DOHH2 (cell line): Measurements from ENCODE around the gene MTNR1B.

Experiments
- H3F3A ChIP-seq: fragments of 200-600 bp; sonication (generic), shearing (Covaris generic); 2 replicates; pipeline ENCODE4 v1.6.0; 2016; ENCODE audit warnings: antibody characterized with exemption, mild to moderate bottlenecking; ENCODE audit not compliant: control insufficient read depth, insufficient read depth
- H3K27ac ChIP-seq: fragments of 200-600 bp; sonication (generic); 2 replicates; pipeline ENCODE4 v1.5.1; 2014; ENCODE audit warnings: low read depth, mild to moderate bottlenecking, low read length, moderate library complexity
- H3K27me3 ChIP-seq: fragments of 200-600 bp; sonication (generic); 2 replicates; pipeline ENCODE4 v1.6.1; 2014; ENCODE audit warnings: mild to moderate bottlenecking, low read length, mixed read lengths; ENCODE audit not compliant: control insufficient read depth
- H3K36me3 ChIP-seq: fragments of 200-600 bp; sonication (generic); 2 replicates; pipeline ENCODE4 v1.6.1; 2014; ENCODE audit warnings: mild to moderate bottlenecking, low read length, moderate library complexity, mixed read lengths; ENCODE audit not compliant: control insufficient read depth
- H3K4me1 ChIP-seq: fragments of 200-600 bp; sonication (generic); 2 replicates; pipeline ENCODE4 v1.6.1; 2014; ENCODE audit warnings: mild to moderate bottlenecking, low read length, mixed read lengths; ENCODE audit not compliant: control insufficient read depth
- H3K4me2 ChIP-seq: fragments of 200-600 bp; sonication (generic); 2 replicates; pipeline ENCODE4 v1.6.0; 2014; ENCODE audit warnings: mild to moderate bottlenecking, low read length, moderate library complexity
- H3K4me3 ChIP-seq: fragments of 200-600 bp; sonication (generic); 2 replicates; pipeline ENCODE4 v1.5.1; 2014; ENCODE audit warnings: mild to moderate bottlenecking, low read length, mixed read lengths
- H3K79me2 ChIP-seq: fragments of 200-600 bp; sonication (generic); 2 replicates; pipeline ENCODE4 v1.6.1; 2014; ENCODE audit warnings: mild to moderate bottlenecking, low read length, mixed read lengths; ENCODE audit not compliant: control insufficient read depth
- H3K9me2 ChIP-seq: fragments of 200-600 bp; sonication (generic); replicated peaks from 2 replicates; pipeline ENCODE4 v1.6.1; 2014; ENCODE audit warnings: mild to moderate bottlenecking, low read length, mixed read lengths; ENCODE audit not compliant: control insufficient read depth
- H3K9me3 ChIP-seq: fragments of 200-600 bp; sonication (generic); 2 replicates; pipeline ENCODE4 v1.6.1; 2014; ENCODE audit warnings: antibody characterized with exemption, low read length, mixed read lengths; ENCODE audit not compliant: control insufficient read depth, insufficient read depth
- H4K20me1 ChIP-seq: fragments of 200-600 bp; sonication (generic); 2 replicates; pipeline ENCODE4 v1.6.0; 2014; ENCODE audit warnings: low read depth, mild to moderate bottlenecking, antibody characterized with exemption, low read length, moderate library complexity; ENCODE audit not compliant: control insufficient read depth, insufficient read depth
- EZH2phosphoT487 ChIP-seq: fragments of 200-600 bp; sonication (generic); IDR thresholded peaks from 2 replicates; pipeline ENCODE4 v1.6.1; 2017; ENCODE audit warnings: borderline replicate concordance, mild to moderate bottlenecking, antibody characterized with exemption, low read length, moderate library complexity, mixed read lengths
- TF ChIP-seq, protein P1 (sequence below): fragments of 200-600 bp; sonication (generic); IDR thresholded peaks from one replicate; pipeline ENCODE4 v1.5.1; 2014; ENCODE audit warnings: antibody characterized with exemption, mild to moderate bottlenecking, low read depth, low read length; ENCODE audit not compliant: poor library complexity, severe bottlenecking

Gene MTNR1B

DNA sequence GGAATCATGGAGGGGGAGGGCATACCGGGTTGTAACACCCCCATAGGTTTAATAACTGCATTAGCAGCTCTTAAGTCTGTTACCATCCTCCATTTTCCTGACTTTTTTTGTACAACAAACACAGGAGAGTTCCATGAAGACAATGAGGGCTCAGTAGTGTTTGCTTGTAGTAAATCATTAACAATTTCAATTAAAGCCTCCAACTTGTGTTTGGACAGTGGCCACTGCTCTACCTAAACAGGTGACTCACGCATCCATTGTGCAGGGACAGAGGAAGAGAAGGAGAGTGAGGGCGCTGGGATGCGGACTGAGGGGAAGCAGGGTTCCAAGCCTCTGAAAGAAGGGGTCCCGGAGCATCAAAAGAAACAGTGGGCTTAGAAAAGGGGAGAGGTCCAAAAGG is 21.3 kb upstream of the MTNR1B start:
- Histone ChIP-seq H3K4me1 (no peaks in the 10 kb centered on the region), H3K36me3 (no peaks in the 10 kb centered on the region), H3K9me2 (no peaks in the 10 kb centered on the region), H3K27me3 (no peaks in the 10 kb centered on the region), H4K20me1 (no peaks in the 10 kb centered on the region), H3K4me3 (no peak overlapping the region), H3K27ac (no peak overlapping the region), H3F3A (no peaks in the 10 kb centered on the region), H3K79me2 (no peaks in the 10 kb centered on the region), H3K4me2 (no peak overlapping the region), H3K9me3 (no peaks in the 10 kb centered on the region)
- TF ChIP-seq, protein P1, sequence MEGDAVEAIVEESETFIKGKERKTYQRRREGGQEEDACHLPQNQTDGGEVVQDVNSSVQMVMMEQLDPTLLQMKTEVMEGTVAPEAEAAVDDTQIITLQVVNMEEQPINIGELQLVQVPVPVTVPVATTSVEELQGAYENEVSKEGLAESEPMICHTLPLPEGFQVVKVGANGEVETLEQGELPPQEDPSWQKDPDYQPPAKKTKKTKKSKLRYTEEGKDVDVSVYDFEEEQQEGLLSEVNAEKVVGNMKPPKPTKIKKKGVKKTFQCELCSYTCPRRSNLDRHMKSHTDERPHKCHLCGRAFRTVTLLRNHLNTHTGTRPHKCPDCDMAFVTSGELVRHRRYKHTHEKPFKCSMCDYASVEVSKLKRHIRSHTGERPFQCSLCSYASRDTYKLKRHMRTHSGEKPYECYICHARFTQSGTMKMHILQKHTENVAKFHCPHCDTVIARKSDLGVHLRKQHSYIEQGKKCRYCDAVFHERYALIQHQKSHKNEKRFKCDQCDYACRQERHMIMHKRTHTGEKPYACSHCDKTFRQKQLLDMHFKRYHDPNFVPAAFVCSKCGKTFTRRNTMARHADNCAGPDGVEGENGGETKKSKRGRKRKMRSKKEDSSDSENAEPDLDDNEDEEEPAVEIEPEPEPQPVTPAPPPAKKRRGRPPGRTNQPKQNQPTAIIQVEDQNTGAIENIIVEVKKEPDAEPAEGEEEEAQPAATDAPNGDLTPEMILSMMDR = no peak
- TF ChIP-seq EZH2phosphoT487 = no peak

DNA sequence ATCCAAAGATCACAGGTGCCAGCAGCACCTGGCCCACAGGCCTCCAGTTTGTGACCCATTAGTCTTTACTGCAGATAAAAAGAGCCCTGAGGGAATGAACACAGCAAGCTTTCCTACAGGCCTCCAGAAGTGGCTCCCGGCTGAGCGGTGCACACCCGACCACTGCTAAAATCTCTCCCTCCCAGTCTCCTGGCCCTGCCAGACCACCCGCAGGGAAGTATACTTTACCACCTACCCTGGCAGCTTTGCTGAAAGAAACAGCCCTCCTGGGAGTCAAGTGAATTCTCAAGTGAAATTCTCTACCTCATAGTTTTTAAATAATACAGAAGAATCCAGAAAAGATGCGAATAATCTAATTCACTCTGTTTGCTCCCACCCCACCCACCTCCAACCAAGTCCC is 15.4 kb upstream of the MTNR1B start:
- TF ChIP-seq, protein P1 = no peak
- TF ChIP-seq EZH2phosphoT487 = no peak
- H3F3A ChIP-seq = no peaks in the 10 kb centered on the region
- no peaks in the 10 kb centered on the region for H3K9me3 ChIP-seq
- H3K9me2 ChIP-seq = no peaks in the 10 kb centered on the region
- H3K4me3 ChIP-seq = no peak overlapping the region
- no peak overlapping the region for H3K27ac ChIP-seq
- no peaks in the 10 kb centered on the region for H4K20me1 ChIP-seq
- no peaks in the 10 kb centered on the region for H3K79me2 ChIP-seq
- no peaks in the 10 kb centered on the region for H3K27me3 ChIP-seq
- H3K36me3 ChIP-seq = no peaks in the 10 kb centered on the region
- no peak overlapping the region for H3K4me2 ChIP-seq
- no peaks in the 10 kb centered on the region for H3K4me1 ChIP-seq

DNA sequence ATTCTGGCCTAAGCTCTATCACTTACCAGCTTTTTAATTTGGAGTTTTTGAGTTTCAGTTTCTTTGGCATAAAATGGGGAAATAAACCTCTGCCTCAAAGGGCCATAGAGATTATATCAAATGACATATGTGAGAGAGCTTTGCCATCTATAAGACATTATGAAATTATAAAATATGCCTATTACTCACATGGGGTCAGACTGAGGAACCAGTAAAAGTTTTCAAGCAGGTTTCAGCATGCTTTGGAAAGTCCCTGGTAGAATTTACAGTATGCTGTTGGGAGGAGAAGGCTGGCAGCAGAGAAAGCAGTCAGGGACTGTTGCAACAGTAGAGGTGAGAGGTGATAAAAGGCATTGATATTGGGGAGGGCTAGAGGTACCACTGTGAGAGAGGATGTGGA is 13.6 kb upstream of the MTNR1B start:
- no peaks in the 10 kb centered on the region for H3K4me1 ChIP-seq
- H3K79me2 ChIP-seq = no peaks in the 10 kb centered on the region
- no peaks in the 10 kb centered on the region for H3K9me3 ChIP-seq
- no peak overlapping the region for H3K4me3 ChIP-seq
- TF ChIP-seq EZH2phosphoT487 = no peak
- TF ChIP-seq, protein P1 = no peak
- H3K9me2 ChIP-seq = no peaks in the 10 kb centered on the region
- H3K27ac ChIP-seq = no peak overlapping the region
- H3F3A ChIP-seq = no peaks in the 10 kb centered on the region
- no peaks in the 10 kb centered on the region for H3K27me3 ChIP-seq
- no peaks in the 10 kb centered on the region for H3K36me3 ChIP-seq
- H4K20me1 ChIP-seq = no peaks in the 10 kb centered on the region
- no peak overlapping the region for H3K4me2 ChIP-seq

DNA sequence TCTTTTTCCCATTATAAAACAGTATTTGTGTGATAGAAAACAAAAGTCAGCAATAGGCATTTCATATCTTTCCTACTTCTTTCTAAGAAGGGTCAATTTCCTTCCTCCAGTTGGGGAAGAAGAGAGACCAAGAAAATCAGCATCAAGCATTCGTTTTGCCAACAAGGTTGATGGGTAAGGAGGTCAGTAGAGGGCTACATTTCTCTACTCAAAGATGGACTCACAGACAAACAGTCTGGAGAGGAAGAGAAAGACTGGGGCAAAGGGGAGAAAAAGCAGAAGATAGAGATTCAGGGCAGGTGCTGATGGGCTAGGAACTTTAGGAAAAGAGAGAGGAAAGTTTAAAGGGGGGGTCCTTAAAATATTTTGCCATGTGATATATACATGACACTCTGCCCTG is 8.6 kb upstream of the MTNR1B start:
- Histone ChIP-seq H3F3A (no peaks in the 10 kb centered on the region), H3K36me3 (no peaks in the 10 kb centered on the region), H3K27me3 (no peaks in the 10 kb centered on the region), H3K27ac (no peak overlapping the region), H3K4me3 (no peak overlapping the region), H3K9me3 (no peaks in the 10 kb centered on the region), H3K79me2 (no peaks in the 10 kb centered on the region), H3K9me2 (no peaks in the 10 kb centered on the region), H3K4me1 (no peaks in the 10 kb centered on the region), H4K20me1 (no peaks in the 10 kb centered on the region), H3K4me2 (no peak overlapping the region)
- TF ChIP-seq, protein P1 = no peak
- no peak for TF ChIP-seq EZH2phosphoT487
